ENCODE results near the gene SLC25A14.
"Not testable (repeated sequence)": the region's sequence is repeated elsewhere in the genome, so short reads cannot be mapped to it uniquely, and the experiment has no call there.

The SLC25A14 gene, protein sequence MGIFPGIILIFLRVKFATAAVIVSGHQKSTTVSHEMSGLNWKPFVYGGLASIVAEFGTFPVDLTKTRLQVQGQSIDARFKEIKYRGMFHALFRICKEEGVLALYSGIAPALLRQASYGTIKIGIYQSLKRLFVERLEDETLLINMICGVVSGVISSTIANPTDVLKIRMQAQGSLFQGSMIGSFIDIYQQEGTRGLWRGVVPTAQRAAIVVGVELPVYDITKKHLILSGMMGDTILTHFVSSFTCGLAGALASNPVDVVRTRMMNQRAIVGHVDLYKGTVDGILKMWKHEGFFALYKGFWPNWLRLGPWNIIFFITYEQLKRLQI
- long read RNA-seq, donor 1, partial matches to known transcripts: 0 of 3 reads
- long read RNA-seq, donor 1, other reads (novel, unspliced or antisense): 0 of 3 reads
- long read RNA-seq, donor 2: 0 reads
- long read RNA-seq, donor 3, partial matches to known transcripts: 0 of 1 reads
- long read RNA-seq, donor 3, other reads (novel, unspliced or antisense): 0 of 1 reads
- long read RNA-seq, donor 4, partial matches to known transcripts: 0 of 4 reads
- long read RNA-seq, donor 4, other reads (novel, unspliced or antisense): 0 of 4 reads
- long read RNA-seq, donor 5, partial matches to known transcripts: 0 of 3 reads
- long read RNA-seq, donor 5, other reads (novel, unspliced or antisense): 0 of 3 reads
- long read RNA-seq, donor 6, partial matches to known transcripts: 0 of 2 reads
- long read RNA-seq, donor 6, other reads (novel, unspliced or antisense): 0 of 2 reads
- long read RNA-seq, donor 7, transcript SLC25A14-207 (3 exons, 922 nt): major isoform, 5 of 8 reads
- long read RNA-seq, donor 7, partial matches to known transcripts: 0 of 8 reads
- long read RNA-seq, donor 7, other reads (novel, unspliced or antisense): 0 of 8 reads
- long read RNA-seq, donor 8, partial matches to known transcripts: 0 of 2 reads
- long read RNA-seq, donor 8, other reads (novel, unspliced or antisense): 0 of 2 reads

DNA sequence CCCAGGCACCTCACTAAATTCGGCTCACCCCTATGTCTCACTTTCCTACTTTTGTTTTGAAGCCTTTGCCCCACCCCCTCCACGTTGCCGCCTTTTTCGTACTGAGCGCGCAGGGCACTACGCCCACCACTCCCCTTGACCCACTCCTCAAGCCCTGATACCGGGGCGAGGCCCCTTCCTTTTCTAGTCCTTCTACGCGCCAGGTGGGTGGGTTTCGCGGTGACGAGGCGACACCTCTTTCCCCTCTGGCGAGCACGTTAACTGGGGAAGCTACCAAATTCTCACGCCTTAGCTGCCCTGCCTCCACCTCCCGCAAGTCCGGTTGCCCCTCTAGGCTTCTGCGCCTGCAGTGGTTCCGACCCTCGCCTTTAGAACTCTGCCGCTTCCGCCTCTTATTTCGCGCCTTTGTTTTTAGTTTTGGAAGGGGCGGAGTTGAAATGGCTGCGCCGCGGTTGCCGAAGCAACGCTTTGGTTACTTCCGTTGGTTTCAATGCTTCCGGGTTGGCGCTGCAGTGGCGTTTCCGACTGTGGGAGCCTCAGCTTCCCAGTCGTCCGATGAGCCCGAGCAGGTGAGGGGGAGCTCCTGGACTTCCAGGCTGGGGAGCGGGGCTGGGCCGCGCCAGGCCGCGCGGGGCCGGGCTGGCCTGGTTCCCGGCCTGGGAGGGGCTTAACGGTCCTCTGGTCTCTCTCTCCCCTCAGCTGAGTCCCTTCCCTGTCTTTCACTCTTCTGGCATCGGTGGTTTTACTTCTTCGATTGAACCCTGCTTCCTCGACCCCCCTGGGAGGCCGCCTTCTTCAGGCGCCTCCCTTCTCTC lies at the start of gene SLC25A14:
TSS of gene SLC25A14 (plus strand) at position 512 of the 815 bp plus-strand sequence. CDS start 360 bp downstream, outside the sequence.
- peak; percentile 74 for DNase-seq

DNA sequence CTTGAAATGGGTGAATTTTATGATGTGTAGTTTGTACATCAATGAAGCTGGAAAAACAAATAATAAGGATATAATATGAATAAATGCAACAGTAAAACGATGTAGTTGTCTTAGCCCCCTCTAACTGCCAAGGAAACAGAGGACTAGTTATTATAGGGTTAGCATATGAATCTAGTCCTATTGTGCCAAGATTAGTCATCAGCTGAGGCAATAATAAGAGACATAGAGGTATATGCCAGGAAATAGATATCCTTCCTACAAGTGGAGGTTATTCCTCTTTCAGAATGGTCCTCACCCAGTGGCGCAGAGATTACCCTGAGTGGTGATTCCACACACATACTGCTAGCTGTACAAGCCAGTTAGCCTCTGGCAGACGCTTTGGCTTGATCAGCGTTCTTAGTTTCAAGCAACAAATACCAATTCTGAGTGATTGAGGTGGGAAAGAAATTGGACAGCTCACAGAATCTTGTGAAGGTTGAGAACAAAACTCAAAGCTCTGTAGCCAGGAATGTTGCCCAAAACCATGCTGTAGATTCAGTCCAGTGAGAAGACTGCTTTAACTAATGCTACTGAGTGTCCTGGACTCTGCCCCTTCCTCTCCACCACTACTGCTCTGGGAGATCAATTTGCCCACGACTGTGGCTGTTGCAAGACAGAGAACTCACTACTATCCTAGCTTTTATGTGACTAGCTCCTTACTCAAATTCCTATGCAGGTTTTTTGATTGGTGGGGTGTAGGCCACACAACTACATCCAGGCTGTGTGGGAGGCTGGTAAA lies 44.0 kb upstream of the SLC25A14 start:
- no peak for DNase-seq

DNA sequence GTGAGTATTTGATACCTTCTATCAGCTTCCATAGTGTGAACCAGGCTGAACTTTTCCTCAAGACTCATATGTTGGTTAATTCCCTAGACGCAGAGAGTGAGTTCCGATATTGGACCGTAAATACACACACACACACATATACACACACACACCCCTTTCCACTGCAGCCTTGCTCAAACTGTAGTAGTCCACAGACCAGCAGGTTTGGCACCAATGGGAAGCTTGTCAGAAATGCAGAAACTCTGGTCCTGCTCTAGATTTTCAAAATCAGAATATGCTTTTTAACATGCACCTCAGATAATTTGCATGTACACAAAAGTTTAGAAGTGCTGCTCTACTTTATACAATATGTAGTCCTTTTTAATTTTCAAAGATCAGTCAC lies 43.4 kb upstream of the SLC25A14 start:
- no peak for DNase-seq

DNA sequence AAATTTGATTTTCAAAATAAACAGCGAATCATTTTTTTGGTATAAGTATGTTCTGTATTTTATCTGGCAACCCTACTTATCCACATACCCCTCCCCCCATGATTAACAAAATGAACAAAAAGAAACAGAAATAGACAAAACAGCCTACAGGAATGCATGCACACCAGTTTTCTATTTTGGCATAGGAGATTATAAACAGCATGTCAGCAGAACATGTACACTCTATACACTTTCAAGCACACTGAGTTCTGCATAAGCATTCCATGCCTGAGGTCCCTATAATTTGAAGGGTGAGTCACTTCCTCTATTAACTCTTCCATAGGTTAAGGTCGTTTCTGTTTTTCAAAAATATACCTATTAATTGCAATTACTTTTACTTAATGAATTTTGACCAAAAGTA lies 43.0 kb upstream of the SLC25A14 start:
- no peak for DNase-seq

DNA sequence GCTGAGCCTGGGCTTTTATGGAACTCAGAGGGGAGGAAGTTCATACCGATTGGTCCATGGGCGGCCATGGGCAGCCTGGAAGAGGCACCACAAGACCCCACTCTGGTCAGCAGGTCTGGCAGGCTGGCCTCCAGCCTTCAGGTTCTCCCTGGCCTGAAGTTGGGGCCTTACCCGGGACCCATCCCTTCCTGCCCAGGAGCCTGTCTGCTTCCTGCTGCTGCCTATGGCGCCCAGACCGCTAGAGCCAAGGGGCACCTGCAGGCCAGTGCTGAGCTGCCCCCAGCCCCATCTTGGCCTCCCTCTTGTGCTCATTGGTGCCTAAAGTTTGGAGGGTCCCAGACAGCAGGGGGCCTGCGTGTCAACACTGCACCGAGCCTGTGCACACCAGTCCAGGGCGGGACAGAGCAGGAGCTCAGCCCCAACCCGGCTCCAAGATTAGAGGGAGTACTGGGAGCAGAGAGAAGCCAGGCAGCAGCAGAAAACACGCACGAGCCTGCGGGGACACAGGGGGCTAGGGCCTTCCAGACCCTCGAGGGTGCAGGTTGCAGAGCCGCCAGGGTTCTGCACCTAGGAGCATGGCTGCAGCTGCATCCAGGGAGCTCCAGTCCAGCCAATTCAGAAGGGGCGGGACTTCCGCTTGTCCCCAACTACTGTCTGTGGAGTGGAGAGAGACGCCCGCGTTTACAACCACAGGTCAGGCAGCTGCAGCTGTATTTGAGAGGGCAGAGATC lies 40.3 kb upstream of the SLC25A14 start:
- DNase-seq: no peak

DNA sequence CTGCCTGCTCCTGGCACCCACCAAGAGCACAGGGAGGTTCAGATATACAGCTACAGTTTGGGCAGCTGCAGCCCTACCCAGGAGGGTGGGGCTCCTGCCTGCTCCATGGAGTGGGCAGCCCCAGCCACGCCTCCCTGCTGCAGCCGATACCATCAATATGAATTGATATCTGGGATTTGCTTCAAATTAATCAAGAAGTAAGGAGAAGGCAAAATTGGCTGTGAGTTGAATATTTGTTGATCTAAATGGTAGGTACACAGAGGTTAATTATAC lies 39.8 kb upstream of the SLC25A14 start:
- no peak for DNase-seq

DNA sequence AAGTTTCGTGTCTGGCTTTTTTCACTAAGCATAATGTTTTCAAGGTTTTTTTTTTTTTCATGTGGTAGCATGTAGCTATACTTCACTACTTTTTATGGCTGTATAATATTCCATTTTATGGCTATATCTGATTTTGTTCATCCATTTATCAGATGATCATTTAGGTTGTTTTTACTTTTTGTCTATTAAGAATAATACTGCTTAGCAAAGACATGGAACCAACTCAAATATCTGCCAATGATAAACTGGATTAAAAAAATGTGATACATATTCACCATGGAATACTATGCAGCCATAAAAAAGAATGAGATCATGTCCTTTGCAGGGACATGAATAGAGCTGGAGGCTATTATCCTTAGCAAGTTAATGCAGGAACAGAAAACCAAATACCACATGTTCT lies 38.3 kb upstream of the SLC25A14 start:
- DNase-seq: no peak

DNA sequence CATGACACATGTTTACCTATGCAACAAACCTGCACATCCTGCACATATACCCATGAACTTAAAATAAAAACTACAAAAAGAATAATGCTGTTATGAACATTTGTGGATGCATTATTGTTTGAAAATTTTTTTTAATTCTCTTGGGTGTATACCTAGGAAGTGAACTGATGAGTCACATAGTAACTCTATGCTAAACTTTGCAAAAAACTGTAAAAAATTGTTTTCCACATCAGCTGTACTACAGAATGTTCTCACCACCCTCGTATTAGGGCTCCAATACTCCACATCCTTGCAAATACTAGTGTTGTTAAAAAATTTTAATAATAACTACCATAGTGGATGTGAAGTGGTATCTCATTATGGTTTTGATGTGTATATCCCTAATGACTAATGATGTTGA lies 37.7 kb upstream of the SLC25A14 start:
- DNase-seq: no peak

DNA sequence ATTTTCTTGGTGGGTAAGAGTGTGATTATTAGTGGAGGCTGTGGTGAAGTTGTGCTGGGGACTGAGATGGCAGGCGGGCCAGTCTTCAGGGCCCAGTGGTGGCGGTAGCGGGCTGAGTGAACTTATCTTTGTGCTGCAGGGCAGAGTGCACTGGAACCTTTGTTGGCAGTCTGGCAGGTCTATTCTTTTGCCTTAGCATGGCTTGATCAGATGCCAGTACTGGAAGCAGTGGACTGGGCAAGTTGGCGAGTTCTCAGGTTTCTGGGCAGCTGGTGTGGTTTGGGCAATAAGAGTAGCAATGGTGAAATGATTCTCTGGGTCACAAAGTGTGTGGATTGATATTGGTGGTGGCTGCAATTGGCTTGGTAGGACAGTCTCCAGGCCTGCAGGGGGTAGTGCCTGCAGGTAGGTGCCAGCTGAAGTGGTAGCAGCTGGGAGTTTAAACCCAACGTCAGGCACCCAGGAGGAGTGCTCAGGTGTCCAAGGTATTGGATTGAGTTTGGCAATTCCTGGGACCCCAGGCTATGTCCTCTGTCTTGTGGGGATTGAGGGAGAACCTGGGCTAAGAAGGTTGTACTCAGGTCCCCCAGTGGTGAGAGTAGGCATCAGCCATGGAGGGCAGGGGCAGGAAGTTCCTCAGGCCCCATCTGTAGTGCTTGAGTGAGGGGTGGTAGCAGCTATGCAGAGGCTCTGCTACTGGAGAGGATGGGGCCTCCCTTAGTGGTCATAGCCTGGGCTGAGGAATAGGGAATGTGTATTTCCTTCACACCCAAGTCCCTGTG lies 34.9 kb upstream of the SLC25A14 start:
- no peak for DNase-seq

DNA sequence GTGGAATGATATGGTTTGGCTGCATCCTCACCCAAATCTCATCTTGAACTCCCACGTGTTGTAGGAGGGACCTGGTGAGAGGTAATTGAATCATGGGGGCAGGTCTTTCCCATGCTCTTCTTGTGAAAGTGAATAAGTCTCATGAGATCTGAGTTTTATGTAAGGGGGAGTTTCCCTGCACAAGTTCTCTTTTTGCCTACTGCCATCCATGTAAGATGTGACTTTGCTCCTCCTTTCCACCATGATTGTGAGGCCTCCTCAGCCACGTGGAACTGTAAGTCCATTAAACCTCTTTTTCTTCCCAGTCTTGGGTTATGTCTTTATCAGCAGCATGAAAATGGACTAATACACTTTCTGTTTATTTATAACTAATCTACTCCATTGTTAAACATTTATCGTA lies 19.8 kb upstream of the SLC25A14 start:
- DNase-seq: not testable (repeated sequence)

DNA sequence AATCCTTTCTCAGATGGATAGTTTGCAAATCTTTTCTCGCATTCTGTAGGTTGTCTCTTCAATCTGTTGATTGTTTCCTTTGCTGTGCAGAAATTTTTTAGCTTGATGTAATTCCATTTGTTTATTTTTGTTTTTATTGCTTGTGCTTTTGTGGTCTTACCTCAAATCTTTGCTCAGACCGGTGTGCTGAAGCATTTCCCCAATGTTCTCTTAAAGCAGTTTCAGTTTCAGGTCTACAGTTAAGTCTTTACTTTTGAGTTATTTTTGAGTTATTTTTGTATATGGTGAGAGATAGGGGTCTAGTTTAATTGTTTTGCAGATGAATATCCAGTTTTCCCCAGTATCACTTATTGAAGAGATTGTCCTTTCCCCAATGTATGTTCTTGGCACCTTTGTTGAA lies 18.2 kb upstream of the SLC25A14 start:
- DNase-seq: no peak

DNA sequence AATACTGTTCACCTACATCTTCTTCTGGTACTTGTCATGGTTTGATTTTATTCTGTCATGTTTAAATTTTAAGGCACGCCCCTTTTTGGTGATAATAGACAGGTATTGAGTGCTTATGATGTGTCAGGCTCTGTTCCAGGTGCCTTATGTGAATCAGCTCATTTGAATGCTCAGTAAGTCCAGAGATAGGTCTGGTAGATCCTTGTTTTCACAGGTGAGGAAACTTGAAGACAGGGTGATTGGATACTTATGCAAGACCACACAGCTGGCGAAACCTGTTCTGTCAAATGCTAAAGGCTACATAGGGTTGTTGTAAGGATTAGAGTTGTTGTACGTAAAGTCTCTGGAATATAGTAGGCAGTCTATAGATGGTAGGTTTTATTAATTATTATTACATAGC lies 9.6 kb upstream of the SLC25A14 start:
- no peak for DNase-seq

DNA sequence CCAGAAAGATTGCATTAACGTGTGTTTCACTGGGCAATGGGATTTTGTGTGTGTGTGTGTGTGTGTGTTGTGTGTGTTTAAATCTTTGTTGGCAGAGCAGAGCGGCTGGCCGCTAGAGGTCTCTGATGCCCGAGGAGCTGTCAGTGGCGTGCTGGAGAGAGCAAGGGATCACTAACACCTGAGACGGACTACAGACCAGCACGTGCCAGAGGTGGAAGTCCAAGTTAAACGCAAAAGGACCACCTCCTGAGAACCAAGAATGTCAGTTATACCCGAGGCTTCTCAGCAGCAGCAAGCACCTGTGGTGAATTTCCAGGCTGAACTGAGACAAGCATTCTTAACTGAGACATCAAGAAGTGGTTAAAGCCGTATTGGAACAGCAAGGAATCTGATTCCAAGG lies 9.0 kb upstream of the SLC25A14 start:
- peak; percentile 22 for DNase-seq

DNA sequence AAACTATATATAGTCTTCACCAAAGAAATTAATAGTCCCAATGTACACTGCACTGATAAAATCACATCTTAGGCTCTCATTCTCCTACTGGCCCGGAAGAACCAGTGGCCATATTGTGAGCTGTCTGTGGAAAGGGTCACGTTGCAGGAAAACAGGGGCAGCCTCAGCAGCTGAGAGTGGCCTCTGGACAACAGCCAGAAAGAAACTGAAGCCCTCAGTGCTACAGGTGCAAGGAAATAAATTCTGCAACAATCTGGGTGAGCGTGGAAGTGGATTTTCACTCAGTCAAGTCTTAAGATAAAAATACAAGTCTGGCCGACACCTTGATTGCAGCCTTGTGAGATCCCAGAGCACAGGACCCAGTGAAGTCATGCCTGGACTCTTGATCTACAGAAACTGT lies 3.2 kb upstream of the SLC25A14 start:
- no peak for DNase-seq

DNA sequence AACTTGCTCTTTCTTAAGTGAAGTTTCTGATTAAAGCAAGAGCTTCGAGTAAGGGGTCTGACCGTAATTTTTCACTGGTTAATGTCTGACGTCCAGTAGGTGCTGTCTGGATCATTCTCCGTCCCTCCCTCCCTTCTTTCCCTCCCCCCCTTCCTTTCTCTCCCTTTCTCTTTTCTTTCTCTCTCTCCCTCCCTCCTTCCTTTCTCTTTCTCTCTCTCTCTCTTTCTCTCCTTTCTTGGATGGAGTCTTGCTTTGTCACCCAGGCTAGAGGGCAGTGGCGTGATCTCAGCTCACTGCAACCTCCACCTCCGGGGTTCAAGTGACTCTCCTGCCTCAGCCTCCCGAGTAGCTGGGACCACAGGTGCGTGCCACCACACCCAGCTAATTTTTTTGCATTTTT lies 850 bp upstream of the SLC25A14 start:
- not testable (repeated sequence) for DNase-seq

DNA sequence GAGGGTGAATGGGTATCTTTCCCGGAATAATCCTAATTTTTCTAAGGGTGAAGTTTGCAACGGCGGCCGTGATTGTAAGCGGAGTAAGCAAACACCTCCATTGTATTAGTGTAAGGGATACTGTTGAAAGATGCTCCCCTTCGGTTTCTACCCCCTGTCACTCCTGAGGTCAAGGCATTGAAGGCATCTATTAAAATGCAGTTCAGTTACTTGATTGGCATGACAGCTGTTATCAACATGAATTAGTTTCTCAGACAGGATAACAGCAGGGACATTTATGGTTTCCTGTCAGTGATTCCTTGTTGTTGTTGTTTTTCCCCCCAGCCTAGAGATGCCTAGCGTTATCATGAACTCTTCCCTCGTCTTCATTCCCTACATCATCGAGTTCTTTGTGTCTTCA lies 552 bp downstream of the SLC25A14 start:
- no peak for DNase-seq

DNA sequence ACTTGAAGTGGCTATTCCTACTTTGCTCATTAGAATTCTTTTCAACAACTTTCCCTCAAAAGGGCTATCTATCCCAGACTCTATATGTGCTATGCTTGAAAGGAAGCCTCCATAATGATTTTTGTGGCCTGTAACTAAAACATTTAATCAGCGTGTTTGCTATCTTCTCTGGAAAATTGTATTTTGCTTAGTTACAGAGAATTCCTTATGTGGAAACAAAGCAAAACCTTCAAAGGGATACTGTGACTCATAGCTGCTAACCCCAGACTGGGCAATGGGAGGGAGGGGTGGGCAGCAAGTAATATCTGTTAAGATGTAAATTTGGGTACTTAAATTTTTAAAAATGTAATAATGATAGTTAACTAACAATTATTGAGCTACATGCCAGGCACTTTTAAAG lies 3.7 kb downstream of the SLC25A14 start:
- no peak for DNase-seq

DNA sequence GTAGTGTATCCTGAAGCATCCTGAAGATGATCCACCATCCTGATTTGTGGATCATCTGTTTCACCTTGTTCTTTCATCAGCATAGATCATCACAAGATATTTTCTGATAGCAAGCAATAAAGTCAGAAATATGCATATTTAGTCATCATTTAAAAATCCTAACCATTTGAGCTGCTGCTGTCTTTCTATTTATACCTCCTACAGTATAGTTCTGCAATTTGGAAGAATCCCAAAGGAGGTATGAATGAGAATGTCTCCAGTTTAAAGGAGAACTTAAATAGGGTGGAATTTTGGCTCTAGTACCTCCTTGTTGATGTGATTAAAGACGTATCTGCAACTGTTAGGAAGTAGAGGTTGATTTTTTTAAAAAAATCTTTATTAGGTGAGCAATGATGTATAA lies 7.6 kb downstream of the SLC25A14 start:
- no peak for DNase-seq

DNA sequence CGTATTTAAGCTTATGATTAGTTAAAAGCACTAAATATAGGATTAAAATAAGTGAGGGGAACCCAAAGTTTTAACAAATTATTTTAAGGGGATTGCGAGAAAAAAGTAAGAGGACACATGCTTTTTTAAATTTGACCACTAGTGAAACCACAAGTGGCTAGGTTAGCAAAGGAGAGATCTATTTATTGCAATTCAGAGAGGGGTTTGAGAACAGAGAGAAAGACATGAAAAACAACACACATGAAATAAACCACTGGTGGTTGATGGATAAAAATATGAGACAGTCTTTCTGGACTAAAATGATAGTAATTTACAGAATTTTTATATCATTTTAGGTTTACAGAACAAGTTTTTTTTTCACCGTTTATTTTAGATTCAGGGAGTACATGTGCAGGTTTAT lies 11.8 kb downstream of the SLC25A14 start:
- no peak for DNase-seq

DNA sequence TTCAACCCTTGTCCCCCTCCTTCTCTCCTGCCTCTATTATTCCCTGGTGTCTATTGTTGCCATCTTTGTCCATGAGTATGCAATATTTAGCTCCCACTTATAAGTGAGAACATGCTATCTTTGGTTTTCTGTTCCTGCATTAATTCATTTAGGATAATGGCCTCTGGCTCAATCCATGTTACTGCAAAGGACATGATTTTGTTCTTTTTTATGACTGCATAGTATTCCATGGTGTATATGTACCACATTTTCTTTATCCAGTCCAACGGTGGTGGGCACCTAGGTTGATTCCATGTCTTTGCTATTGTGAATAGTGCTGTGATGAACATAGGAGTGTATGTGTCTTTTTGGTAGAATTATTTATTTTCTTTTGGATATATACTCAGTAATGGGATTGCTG lies 12.3 kb downstream of the SLC25A14 start:
- DNase-seq: not testable (repeated sequence)
